Measurements from ENCODE around the gene NAB1. TPM values are rescaled to one million over a fixed set of nuclear protein-coding genes. Genes with fewer than 3 reads are reported as not detected.
"Not testable (repeated sequence)": the region's sequence is repeated elsewhere in the genome, so short reads cannot be mapped to it uniquely, and the experiment has no call there.

Gene NAB1
- total RNA-seq, 4 donors from 2014 or later, result 34.3 to 63.9 (median 38.4) TPM

- DNase-seq, result no peak
- H3K4me3 ChIP-seq, result no peak overlapping the region
- H3K4me1 ChIP-seq, result no peaks in the 10 kb centered on the region
- no peaks in the 10 kb centered on the region for H3K36me3 ChIP-seq
- TF ChIP-seq, protein P1, sequence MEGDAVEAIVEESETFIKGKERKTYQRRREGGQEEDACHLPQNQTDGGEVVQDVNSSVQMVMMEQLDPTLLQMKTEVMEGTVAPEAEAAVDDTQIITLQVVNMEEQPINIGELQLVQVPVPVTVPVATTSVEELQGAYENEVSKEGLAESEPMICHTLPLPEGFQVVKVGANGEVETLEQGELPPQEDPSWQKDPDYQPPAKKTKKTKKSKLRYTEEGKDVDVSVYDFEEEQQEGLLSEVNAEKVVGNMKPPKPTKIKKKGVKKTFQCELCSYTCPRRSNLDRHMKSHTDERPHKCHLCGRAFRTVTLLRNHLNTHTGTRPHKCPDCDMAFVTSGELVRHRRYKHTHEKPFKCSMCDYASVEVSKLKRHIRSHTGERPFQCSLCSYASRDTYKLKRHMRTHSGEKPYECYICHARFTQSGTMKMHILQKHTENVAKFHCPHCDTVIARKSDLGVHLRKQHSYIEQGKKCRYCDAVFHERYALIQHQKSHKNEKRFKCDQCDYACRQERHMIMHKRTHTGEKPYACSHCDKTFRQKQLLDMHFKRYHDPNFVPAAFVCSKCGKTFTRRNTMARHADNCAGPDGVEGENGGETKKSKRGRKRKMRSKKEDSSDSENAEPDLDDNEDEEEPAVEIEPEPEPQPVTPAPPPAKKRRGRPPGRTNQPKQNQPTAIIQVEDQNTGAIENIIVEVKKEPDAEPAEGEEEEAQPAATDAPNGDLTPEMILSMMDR (IDR thresholded peaks at IDR 0.05), result no peak
- TF ChIP-seq POLR2A (IDR thresholded peaks at IDR 0.05) (no peak), POLR2AphosphoS5 (IDR thresholded peaks at IDR 0.05) (no peak), EP300 (IDR thresholded peaks at IDR 0.05; ENCODE audit: low read depth) (no peak)
- no peak overlapping the region for H3K27ac ChIP-seq
- in situ Hi-C loops (cut with MboI; ENCODE audit: low pct_ligation_motif_present in 1 of 4, low pct_unique_long_range_greater_than_20kb in 1 of 4, low sequenced_read_pairs in 3 of 4), result no loop called here
- intact Hi-C loops (cut with DNase I; ENCODE audit: low total_unique reads), result no loop called here
- no peaks in the 10 kb centered on the region for H3K27me3 ChIP-seq
- no peaks in the 10 kb centered on the region for H3K9me3 ChIP-seq
- 49 to 75% methylated on average over 3 to 4 of the region's 4 CpGs for WGBS, 2 donors (ENCODE audit: low coverage in 1 of 2)
Observed at GRCh38 chr2:190607014-190607597, 41.8 kb upstream of the NAB1 start.

GRCh38 chr2:190607657-190608357, 41.1 kb upstream of the NAB1 start:
- H3K4me1 ChIP-seq, result no peaks in the 10 kb centered on the region
- WGBS, 2 donors (ENCODE audit: low coverage in 1 of 2), result 82% methylated on average over 11 of the region's 11 CpGs

DNA sequence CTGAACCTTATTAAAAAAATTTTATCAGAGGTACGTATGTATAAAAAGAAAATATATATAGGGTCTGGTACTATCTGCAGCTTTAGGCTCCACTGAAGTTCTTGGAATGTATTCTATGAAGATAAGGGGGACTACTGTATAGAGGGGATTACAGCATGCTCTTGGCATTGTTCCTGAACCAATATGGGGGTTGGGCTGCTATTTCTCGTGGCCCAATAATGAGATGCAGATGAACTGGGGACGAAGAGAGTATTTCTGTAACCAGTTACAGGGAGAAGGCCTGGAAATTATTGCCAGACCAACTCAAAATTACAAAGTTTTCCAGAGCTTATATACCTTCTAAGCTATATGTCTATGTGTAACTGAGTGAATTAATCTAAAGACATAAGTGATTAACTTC, 40.0 kb upstream of the NAB1 start:
- H3K27ac ChIP-seq; H3K4me3 ChIP-seq; H3K4me1 ChIP-seq; in situ Hi-C loops (cut with MboI; ENCODE audit: low pct_ligation_motif_present in 1 of 4, low pct_unique_long_range_greater_than_20kb in 1 of 4, low sequenced_read_pairs in 3 of 4); intact Hi-C loops (cut with DNase I; ENCODE audit: low total_unique reads); H3K9me3 ChIP-seq; H3K27me3 ChIP-seq; DNase-seq; H3K36me3 ChIP-seq: not testable (repeated sequence)
- WGBS, 2 donors (ENCODE audit: low coverage in 1 of 2), result 83 to 89% methylated on average over 3 of the region's 3 CpGs

More at GRCh38 chr2:190607657-190608357, 41.1 kb upstream of the NAB1 start:
- no peaks in the 10 kb centered on the region for H3K27me3 ChIP-seq
- no peaks in the 10 kb centered on the region for H3K36me3 ChIP-seq
- intact Hi-C loops (cut with DNase I; ENCODE audit: low total_unique reads), result no loop called here
- no peak for DNase-seq
- H3K27ac ChIP-seq, result no peak overlapping the region
- no peak for TF ChIP-seq EP300 (IDR thresholded peaks at IDR 0.05; ENCODE audit: low read depth)
- H3K4me3 ChIP-seq, result no peak overlapping the region
- H3K9me3 ChIP-seq, result no peaks in the 10 kb centered on the region
- in situ Hi-C loops (cut with MboI; ENCODE audit: low pct_ligation_motif_present in 1 of 4, low pct_unique_long_range_greater_than_20kb in 1 of 4, low sequenced_read_pairs in 3 of 4), result no loop called here

DNA sequence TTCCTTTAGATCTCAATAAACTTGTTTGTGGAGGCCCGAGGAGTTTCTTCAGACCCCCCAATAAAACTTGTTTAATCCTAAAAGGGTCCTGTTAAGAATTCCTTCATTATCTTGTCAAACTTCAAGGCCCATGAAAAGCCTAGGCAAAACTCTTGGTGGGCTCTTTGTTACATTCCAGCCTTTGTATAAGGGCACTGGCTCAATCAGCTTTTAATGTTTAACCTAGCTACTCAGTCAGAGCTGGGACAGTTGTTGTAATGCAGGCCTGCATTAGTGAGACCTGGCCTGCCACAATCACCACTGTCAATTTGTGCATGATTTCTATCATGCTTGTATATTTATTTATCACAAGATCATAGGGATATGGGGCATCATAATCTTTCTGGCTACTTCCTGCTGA, 39.5 kb upstream of the NAB1 start:
- WGBS, 2 donors (ENCODE audit: low coverage in 1 of 2), result 50 to 56% methylated on average over 1 of the region's 1 CpG
- H3K36me3 ChIP-seq; H3K27ac ChIP-seq; intact Hi-C loops (cut with DNase I; ENCODE audit: low total_unique reads); DNase-seq; H3K9me3 ChIP-seq; in situ Hi-C loops (cut with MboI; ENCODE audit: low pct_ligation_motif_present in 1 of 4, low pct_unique_long_range_greater_than_20kb in 1 of 4, low sequenced_read_pairs in 3 of 4); H3K4me3 ChIP-seq; H3K27me3 ChIP-seq; H3K4me1 ChIP-seq: not testable (repeated sequence)

DNA sequence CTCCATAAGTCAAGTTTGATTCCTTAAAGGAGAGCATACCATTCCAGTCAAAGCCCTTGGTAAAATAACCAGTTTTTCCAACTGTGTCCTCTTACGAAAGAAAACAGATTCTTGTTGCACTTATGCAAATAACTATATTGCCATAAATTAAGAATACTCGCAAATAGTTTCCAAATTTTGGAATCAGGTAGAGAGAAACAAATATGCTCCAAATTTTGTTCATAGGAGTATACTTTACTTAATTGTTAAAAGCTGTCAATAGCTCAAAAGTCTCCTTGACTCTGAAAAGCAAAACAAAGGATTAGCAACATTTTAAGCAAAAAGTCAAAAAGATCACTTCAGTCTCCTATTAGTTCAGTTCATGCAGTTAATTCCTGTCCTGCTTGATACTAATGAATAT, 38.4 kb upstream of the NAB1 start:
- intact Hi-C loops (cut with DNase I; ENCODE audit: low total_unique reads); H3K9me3 ChIP-seq; H3K36me3 ChIP-seq; H3K4me3 ChIP-seq; H3K27ac ChIP-seq; DNase-seq; in situ Hi-C loops (cut with MboI; ENCODE audit: low pct_ligation_motif_present in 1 of 4, low pct_unique_long_range_greater_than_20kb in 1 of 4, low sequenced_read_pairs in 3 of 4); H3K27me3 ChIP-seq; H3K4me1 ChIP-seq: not testable (repeated sequence)
- WGBS, 2 donors (ENCODE audit: low coverage in 1 of 2), result 90 to 97% methylated on average over 2 of the region's 2 CpGs

- no peak for DNase-seq
- H3K4me3 ChIP-seq, result no peak overlapping the region
- no peaks in the 10 kb centered on the region for H3K9me3 ChIP-seq
- no peak overlapping the region for H3K27ac ChIP-seq
- H3K4me1 ChIP-seq, result peaks cover 0 to 5% (median 0%) of the 10 kb centered on the region in 4 donors
- intact Hi-C loops (cut with DNase I; ENCODE audit: low total_unique reads), result no loop called here
- no peak for TF ChIP-seq EP300 (IDR thresholded peaks at IDR 0.05; ENCODE audit: low read depth)
- TF ChIP-seq POLR2AphosphoS5 (IDR thresholded peaks at IDR 0.05), result no peak
- TF ChIP-seq POLR2A (IDR thresholded peaks at IDR 0.05), result no peak
- TF ChIP-seq, protein P1 (IDR thresholded peaks at IDR 0.05), result no peak
- H3K27me3 ChIP-seq, result no peaks in the 10 kb centered on the region
- in situ Hi-C loops (cut with MboI; ENCODE audit: low pct_ligation_motif_present in 1 of 4, low pct_unique_long_range_greater_than_20kb in 1 of 4, low sequenced_read_pairs in 3 of 4), result no loop called here
- WGBS, 2 donors (ENCODE audit: low coverage in 1 of 2), result 43 to 72% methylated on average over 1 to 3 of the region's 3 CpGs
- H3K36me3 ChIP-seq, result no peaks in the 10 kb centered on the region
Observed at GRCh38 chr2:190615555-190616200, 33.2 kb upstream of the NAB1 start.

Data from transverse colon (tissue), 4 donors.